22Rv1 (cell line): ENCODE measurements around the gene MGA.

ENCODE experiments used
- H3K27ac ChIP-seq: fragments of 450-650 bp; 2 replicates; pipeline ENCODE4 v1.5.1; 2017
- ZFX ChIP-seq: fragments of 450-650 bp; IDR thresholded peaks from 2 replicates; pipeline ENCODE4 v1.6.1; 2017; ENCODE audit warnings: antibody characterized with exemption, borderline replicate concordance
- TF ChIP-seq, protein P1 (sequence below): fragments of 450-650 bp; IDR thresholded peaks from 2 replicates; pipeline ENCODE4 v1.5.1; 2017; ENCODE audit warnings: mild to moderate bottlenecking

Gene MGA

DNA sequence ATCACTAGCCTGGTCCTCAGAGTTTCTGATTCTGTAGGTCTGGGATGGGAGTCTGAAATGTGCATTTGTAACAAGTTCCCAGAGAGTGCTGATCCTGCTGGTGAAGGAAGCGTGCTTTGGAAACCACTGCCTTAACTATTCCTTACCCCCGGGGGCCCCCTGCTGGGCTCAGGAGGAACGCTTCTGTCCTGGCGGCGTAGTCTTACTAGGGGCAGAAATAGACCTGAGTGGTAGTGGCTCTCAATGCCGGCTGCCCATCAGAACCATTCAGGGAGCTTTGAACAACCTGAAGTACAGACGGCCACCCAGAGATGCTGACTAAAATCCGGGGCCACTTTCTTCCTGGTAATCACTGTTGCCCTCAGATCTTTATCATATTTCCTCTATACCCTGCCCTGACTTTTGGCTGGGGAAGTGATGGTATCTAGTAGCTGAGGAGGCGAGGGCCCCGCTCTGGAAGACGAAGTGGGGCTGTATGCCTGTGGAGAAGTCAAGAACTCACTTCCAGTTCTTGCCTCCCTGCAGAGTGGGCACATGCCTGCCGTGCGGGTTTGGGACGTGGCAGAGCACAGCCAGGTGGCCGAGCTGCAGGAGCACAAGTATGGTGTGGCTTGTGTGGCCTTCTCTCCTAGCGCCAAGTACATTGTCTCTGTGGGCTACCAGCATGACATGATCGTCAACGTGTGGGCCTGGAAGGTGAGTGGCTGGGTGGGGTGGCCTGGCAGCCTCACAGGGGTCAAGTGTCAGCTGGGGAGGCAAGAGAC, 151.4 kb downstream of the MGA start:
- H3K27ac ChIP-seq: no peak overlapping the region
- no peak for TF ChIP-seq ZFX
- TF ChIP-seq, protein P1, sequence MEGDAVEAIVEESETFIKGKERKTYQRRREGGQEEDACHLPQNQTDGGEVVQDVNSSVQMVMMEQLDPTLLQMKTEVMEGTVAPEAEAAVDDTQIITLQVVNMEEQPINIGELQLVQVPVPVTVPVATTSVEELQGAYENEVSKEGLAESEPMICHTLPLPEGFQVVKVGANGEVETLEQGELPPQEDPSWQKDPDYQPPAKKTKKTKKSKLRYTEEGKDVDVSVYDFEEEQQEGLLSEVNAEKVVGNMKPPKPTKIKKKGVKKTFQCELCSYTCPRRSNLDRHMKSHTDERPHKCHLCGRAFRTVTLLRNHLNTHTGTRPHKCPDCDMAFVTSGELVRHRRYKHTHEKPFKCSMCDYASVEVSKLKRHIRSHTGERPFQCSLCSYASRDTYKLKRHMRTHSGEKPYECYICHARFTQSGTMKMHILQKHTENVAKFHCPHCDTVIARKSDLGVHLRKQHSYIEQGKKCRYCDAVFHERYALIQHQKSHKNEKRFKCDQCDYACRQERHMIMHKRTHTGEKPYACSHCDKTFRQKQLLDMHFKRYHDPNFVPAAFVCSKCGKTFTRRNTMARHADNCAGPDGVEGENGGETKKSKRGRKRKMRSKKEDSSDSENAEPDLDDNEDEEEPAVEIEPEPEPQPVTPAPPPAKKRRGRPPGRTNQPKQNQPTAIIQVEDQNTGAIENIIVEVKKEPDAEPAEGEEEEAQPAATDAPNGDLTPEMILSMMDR: peak; percentile 89

DNA sequence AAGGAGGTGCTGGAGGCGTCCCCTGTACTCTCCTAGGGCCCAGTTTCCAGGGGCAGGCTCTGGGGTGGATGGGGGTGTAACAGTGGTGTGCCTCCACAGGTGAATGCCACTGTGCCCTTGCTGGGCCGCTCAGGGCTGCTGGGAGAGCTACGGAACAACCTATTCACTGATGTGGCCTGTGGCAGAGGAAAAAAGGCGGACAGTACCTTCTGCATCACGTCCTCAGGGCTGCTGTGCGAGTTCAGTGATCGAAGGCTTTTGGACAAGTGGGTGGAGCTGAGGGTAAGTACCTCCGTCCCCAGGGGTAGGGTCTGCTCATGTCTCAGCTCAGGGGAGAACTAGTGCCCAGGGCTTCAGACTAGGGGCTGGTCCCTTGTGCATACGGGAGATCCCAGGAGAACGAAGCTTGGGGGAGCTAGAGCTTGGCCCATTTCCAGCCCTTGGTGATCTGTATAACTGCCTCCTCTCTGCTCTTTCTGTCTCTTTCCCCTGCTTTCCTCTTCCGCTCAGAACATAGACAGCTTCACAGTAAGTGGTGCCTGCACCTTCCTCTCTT, 152.7 kb downstream of the MGA start:
- H3K27ac ChIP-seq: no peak overlapping the region

DNA sequence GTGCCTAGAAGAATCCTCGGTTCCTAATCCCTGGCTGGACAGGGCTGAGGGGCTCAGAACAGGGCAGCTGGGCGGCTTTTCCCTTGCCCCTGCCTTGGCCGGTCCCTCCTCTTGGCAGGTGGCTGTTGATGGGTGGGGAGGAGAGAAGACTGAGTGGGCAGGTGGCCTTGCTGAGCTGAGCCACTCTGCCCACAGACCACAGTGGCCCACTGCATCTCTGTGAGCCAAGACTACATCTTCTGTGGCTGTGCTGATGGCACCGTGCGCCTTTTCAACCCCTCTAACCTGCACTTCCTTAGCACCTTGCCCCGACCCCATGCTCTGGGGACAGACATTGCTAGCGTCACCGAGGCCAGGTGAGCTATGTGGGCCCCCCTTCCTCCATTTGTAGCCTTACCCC, 153.2 kb downstream of the MGA start:
- H3K27ac ChIP-seq: no peak overlapping the region
- no peak for TF ChIP-seq ZFX
- TF ChIP-seq, protein P1: no peak

More for the DNA sequence above, 152.7 kb downstream of the MGA start:
- TF ChIP-seq, protein P1: no peak
- no peak for TF ChIP-seq ZFX

DNA sequence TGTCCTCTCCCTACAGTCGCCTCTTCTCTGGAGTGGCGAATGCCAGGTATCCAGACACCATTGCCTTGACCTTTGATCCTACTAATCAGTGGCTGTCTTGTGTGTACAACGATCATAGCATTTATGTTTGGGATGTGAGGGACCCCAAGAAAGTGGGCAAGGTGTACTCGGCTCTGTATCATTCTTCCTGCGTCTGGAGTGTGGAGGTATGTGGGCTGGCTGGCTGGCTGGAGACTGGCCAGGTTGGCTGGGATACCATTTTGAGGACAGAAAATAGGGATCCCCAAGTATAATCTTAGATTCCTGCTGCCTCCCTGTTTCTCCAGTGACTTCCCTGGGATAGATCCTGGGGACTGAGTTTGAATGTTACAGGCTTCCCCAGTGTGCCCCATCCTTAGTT, 154.3 kb downstream of the MGA start:
- no peak overlapping the region for H3K27ac ChIP-seq
- TF ChIP-seq ZFX: no peak
- TF ChIP-seq, protein P1: no peak

DNA sequence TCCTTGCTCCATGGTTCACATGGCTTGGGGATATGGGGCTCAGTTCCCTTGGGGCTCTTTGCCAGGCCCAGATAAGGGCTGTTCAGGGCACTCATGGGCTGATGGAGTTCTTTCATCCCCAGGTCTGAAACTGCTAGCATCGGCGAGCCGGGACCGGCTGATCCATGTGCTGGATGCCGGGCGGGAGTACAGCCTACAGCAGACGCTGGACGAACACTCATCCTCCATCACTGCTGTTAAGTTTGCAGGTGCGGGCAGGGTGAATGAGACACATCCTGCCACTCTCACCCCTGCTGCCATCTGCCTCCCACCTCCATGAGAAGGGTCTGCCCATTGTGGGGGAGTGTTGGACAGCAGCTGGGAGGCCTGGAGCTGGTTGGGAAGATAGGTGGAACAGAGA, 156.6 kb downstream of the MGA start:
- TF ChIP-seq ZFX: no peak
- TF ChIP-seq, protein P1: no peak
- no peak overlapping the region for H3K27ac ChIP-seq

DNA sequence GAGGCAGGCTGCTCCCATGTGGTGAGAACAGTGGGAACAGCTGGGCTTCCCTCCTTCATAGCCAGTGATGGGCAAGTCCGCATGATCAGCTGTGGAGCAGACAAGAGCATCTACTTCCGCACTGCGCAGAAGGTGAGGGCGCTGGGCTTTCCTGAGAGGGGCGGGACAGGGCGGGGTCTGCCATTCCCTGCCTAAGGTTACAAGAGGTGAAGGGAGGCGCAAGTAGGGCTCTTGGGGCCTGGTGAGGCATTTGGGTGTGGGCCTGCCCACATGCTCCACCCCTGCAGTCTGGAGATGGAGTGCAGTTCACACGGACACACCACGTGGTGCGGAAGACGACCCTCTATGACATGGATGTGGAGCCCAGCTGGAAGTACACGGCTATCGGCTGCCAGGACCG, 157.1 kb downstream of the MGA start:
- H3K27ac ChIP-seq: no peak overlapping the region
- TF ChIP-seq, protein P1: no peak
- no peak for TF ChIP-seq ZFX

DNA sequence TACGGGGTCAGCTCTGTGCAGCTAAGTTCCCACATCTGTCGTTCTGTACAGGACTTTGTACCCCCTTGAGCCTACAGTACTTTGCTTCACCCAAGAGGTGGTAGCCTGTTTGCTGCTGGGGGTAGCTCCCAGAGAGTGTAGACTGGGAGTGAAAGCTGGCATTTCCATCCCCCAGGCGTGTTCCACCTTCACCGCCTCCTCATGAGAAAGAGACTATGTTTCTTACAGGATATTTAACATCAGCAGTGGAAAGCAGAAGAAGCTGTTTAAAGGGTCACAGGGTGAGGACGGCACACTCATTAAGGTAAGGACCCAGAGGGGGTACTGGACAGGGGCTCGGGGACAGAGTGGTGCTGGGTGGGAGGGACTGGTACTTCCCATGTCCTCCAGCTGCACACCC, 157.6 kb downstream of the MGA start:
- TF ChIP-seq ZFX: no peak
- TF ChIP-seq, protein P1: no peak
- no peak overlapping the region for H3K27ac ChIP-seq
